Body of pancreas (tissue), 4 donors: Measurements from ENCODE around the gene PLCXD3. TPM values are rescaled to one million over a fixed set of nuclear protein-coding genes. Genes with fewer than 3 reads are reported as not detected.

ENCODE experiments used
- ATAC-seq: fragments of 150-250 bp; one replicate; pipeline ENCODE4 v1.9.1; 2016
- DNase-seq, 4 donors: peaks; one replicate each; pipeline ENCODE4 v3.0.0-alpha.2; 2019
- H3K27ac ChIP-seq, 4 donors: fragments of 200-600 bp; sonication (generic); 1 replicate in 3 of 4; 2 replicates in 1 of 4; pipeline versions ENCODE4 v1.5.1 to v1.6.1; 2016 to 2019; ENCODE audit warnings: mild to moderate bottlenecking in 1 of 4, mixed read lengths in 1 of 4, moderate library complexity in 1 of 4
- H3K27me3 ChIP-seq, 2 donors: fragments of 200-600 bp; sonication (generic); one replicate each; pipeline ENCODE4 v1.6.0; 2016; ENCODE audit warnings: mild to moderate bottlenecking in 1 of 2
- H3K36me3 ChIP-seq, 2 donors: fragments of 200-600 bp; sonication (generic); replicated peaks in 1 of 2; 2 replicates each; pipeline ENCODE4 v1.5.1; 2016; ENCODE audit warnings: low read depth in 2 of 2; ENCODE audit not compliant: insufficient read depth in 1 of 2
- H3K4me1 ChIP-seq: fragments of 200-600 bp; sonication (generic); one replicate; pipeline ENCODE4 v1.6.0; 2016
- H3K4me3 ChIP-seq, 2 donors: fragments of 200-600 bp; sonication (generic); 1 replicate in 1 of 2; 2 replicates in 1 of 2; pipeline ENCODE4 v1.5.1; 2016 to 2019
- H3K9me3 ChIP-seq, 3 donors: fragments of 200-600 bp; sonication (generic); 1 replicate in 2 of 3; 2 replicates in 1 of 3; pipeline ENCODE4 v1.5.1; 2016
- POLR2A ChIP-seq, 3 donors: fragments of 450-650 bp; IDR thresholded peaks; one replicate each; pipeline ENCODE4 v1.6.1; 2016; ENCODE audit warnings: antibody characterized with exemption in 3 of 3, mild to moderate bottlenecking in 2 of 3
- WGBS, 2 donors: methylation state at CpG; one replicate each; pipeline ENCODE4 v1.1.5; 2017; 5-methylcytosine and 5-hydroxymethylcytosine counted together
- intact Hi-C: fragments of 100-400 bp; cut with DNase I; formaldehyde crosslinking; loops from one replicate; pipeline ENCODE4 v1.15.1; 2023
- total RNA-seq, 2 donors: library from RNA; depleted of rRNA; stranded (reverse); fragments of >200 nt; gene quantifications; one replicate each; pipeline ENCODE4 v1.1.0, GENCODE V29; 2016
- TF ChIP-seq, protein P1 (sequence below), 7 experiments: fragments of 450-650 bp in 4 of 7; fragments of 200-600 bp in 3 of 7; sonication (generic) in 3 of 7; IDR thresholded peaks; one replicate each; pipeline ENCODE4 v1.5.1; 2016 to 2019; ENCODE audit warnings: antibody characterized with exemption in 7 of 7

Gene PLCXD3
- total RNA-seq, 2 donors from 2014 or later = 1.6 to 3.9 TPM

DNA sequence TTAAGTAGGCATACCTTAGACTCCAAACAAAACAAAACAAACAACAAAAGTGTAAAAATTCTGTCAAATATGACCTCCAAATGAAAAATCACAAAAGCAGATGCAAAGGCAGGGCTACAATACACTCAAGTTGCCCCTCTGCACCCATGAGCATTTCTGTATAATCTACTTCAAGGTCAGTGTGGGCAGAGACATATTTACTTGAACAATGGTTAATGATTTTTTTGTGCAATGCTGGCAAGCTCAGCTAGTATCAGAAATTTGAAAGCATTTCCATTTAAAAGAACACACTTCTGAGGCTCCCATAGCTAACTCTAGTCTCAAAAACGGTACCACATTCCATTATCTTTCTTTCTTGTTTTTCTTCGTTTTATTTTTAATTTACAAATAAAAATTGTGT, 57.9 kb downstream of the PLCXD3 start:
- no peaks in the 10 kb centered on the region for H3K9me3 ChIP-seq
- WGBS, 2 donors = 22 to 25% methylated on average over 2 of the region's 2 CpGs
- peaks cover 24% of the 10 kb centered on the region for H3K4me1 ChIP-seq
- H3K27me3 ChIP-seq = no peaks in the 10 kb centered on the region
- no peaks in the 10 kb centered on the region for H3K36me3 ChIP-seq
- TF ChIP-seq, protein P1, sequence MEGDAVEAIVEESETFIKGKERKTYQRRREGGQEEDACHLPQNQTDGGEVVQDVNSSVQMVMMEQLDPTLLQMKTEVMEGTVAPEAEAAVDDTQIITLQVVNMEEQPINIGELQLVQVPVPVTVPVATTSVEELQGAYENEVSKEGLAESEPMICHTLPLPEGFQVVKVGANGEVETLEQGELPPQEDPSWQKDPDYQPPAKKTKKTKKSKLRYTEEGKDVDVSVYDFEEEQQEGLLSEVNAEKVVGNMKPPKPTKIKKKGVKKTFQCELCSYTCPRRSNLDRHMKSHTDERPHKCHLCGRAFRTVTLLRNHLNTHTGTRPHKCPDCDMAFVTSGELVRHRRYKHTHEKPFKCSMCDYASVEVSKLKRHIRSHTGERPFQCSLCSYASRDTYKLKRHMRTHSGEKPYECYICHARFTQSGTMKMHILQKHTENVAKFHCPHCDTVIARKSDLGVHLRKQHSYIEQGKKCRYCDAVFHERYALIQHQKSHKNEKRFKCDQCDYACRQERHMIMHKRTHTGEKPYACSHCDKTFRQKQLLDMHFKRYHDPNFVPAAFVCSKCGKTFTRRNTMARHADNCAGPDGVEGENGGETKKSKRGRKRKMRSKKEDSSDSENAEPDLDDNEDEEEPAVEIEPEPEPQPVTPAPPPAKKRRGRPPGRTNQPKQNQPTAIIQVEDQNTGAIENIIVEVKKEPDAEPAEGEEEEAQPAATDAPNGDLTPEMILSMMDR (IDR thresholded peaks at IDR 0.05) = no peak
- no peak for TF ChIP-seq POLR2A (IDR thresholded peaks at IDR 0.05)
- H3K27ac ChIP-seq = no peak overlapping the region
- ATAC-seq (peak; percentile 64), DNase-seq (peak in 1 of 4 donors; percentile 2)
- intact Hi-C loops = no loop called here
- H3K4me3 ChIP-seq = no peak overlapping the region

DNA sequence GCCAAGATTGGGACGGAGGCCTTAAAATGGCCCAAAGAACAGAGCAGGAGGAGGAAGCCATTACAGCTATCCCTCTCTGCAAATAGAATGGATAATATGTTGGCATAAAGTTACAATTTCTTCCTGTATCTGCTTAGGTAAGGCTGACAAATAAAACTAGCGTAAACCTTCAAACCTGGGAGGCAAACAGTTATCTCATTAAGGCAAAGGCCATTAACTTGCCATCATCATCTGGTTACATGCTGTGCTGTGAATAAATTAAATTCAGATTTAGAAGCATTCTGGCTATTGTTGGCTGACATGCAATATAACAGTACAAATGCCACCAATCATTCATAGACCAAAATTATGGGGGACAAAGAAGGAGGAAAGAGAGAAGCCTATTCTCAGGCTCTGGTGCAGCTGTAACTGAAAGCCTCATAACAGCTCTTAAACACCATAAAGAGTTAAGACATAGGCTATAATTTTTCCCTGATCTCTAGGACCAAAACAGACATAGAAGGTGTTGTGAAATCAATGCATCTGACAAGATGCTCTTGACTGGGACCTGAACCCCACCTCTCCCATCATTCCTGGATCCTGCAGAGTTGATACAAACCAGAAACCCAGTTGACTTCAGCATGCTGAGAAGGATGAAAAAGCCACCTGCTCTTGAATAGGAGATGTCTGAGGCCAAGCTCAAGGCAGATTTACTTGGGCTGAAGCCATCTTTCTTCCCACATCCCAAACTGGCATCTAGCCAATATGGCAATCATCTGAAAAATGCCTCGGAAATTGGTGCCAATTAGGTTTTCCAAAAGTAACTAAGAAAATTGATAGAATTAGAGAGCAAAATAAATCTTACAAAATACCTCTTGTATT, 62.5 kb downstream of the PLCXD3 start:
- WGBS, 2 donors = 63 to 69% methylated on average over 3 of the region's 3 CpGs

DNA sequence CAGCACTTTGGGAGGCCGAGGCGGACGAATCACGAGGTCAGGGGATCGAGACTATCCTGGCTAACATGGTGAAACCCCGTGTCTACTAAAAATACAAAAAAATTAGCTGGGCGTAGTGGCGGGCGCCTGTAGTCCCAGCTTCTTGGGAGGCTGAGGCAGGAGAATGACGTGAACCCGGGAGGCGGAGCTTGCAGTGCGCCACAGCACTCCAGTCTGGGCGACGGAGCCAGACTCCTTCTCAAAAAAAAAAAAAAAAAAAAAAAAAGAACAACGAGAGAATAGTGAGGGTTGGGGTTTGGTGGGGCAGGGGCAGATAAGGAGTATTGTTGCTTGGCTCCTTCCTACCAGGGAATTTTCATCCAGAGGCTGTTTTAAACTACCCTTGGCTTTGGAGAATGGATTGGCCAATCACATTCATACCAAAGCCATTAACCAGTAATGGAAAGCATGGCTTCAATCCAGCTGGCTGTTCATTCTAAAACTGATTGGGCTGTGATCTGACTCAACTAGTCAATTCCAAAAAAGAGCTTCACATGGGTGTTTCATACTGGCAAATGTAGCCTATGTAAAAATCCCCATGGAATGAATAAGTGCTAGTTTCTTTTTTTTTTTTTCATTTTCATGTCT, 64.4 kb downstream of the PLCXD3 start:
- no peak for ATAC-seq
- 88 to 89% methylated on average over 16 of the region's 16 CpGs for WGBS, 2 donors

More for the DNA sequence above, 62.5 kb downstream of the PLCXD3 start:
- intact Hi-C loops = no loop called here
- Histone ChIP-seq H3K4me3 (no peak overlapping the region), H3K4me1 (peaks cover 14% of the 10 kb centered on the region), H3K27me3 (no peaks in the 10 kb centered on the region), H3K36me3 (no peaks in the 10 kb centered on the region), H3K9me3 (no peaks in the 10 kb centered on the region), H3K27ac (no peak overlapping the region)
- no peak for ATAC-seq
- no peak for TF ChIP-seq POLR2A (IDR thresholded peaks at IDR 0.05)
- TF ChIP-seq, protein P1 (IDR thresholded peaks at IDR 0.05) = no peak
- DNase-seq = no peak

DNA sequence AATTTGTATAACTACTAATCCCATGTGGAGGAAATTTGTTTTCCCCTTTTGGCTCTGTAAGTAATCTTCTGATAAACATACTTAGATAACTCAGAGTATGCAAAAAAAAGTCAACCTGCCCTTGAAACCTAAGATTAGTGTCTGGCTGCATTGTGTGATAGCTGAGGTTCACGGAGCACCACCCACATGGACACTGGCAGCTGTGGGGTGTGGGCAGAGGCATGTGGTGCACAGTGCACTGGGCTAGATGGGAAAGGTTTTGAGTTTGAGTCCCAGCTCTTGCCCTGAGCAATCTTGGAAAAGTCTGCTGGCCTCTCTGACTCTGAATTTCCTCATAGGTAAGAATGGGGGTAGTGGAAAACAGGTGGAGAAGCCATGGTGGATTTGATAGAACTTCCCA, 75.1 kb downstream of the PLCXD3 start:
- no peaks in the 10 kb centered on the region for H3K27me3 ChIP-seq
- H3K36me3 ChIP-seq = no peaks in the 10 kb centered on the region
- no peak overlapping the region for H3K4me3 ChIP-seq
- intact Hi-C loops = no loop called here
- no peaks in the 10 kb centered on the region for H3K9me3 ChIP-seq
- DNase-seq (peak in 3 of 4 donors; percentile 16 to 30 (median 20)), ATAC-seq (no peak)
- TF ChIP-seq POLR2A (IDR thresholded peaks at IDR 0.05) = no peak
- TF ChIP-seq, protein P1 (IDR thresholded peaks at IDR 0.05) = no peak
- H3K4me1 ChIP-seq = peaks cover 48% of the 10 kb centered on the region
- no peak overlapping the region for H3K27ac ChIP-seq
- WGBS, 2 donors = 33 to 54% methylated on average over 1 of the region's 1 CpG

More for the DNA sequence above, 64.4 kb downstream of the PLCXD3 start:
- no peak overlapping the region for H3K4me3 ChIP-seq
- TF ChIP-seq POLR2A (IDR thresholded peaks at IDR 0.05) = no peak
- TF ChIP-seq, protein P1 (IDR thresholded peaks at IDR 0.05) = no peak
- H3K27me3 ChIP-seq = no peaks in the 10 kb centered on the region
- no peak overlapping the region for H3K27ac ChIP-seq
- H3K9me3 ChIP-seq = no peaks in the 10 kb centered on the region
- H3K4me1 ChIP-seq = no peaks in the 10 kb centered on the region
- DNase-seq = peak in 1 of 4 donors; percentile 2
- no peaks in the 10 kb centered on the region for H3K36me3 ChIP-seq
- intact Hi-C loops = no loop called here
